HG02870 (cell line): ENCODE results near the gene GPSM1.
"Not testable (repeated sequence)": the region's sequence is repeated elsewhere in the genome, so short reads cannot be mapped to it uniquely, and the experiment has no call there.

ENCODE experiments used
- ATAC-seq: cut with Tn5 transposase; IDR thresholded peaks from one replicate; pipeline ENCODE4 v1.9.1; 2021; ENCODE audit warnings: mild to moderate bottlenecking, moderate library complexity; ENCODE audit not compliant: unreplicated experiment

GPSM1 gene

DNA sequence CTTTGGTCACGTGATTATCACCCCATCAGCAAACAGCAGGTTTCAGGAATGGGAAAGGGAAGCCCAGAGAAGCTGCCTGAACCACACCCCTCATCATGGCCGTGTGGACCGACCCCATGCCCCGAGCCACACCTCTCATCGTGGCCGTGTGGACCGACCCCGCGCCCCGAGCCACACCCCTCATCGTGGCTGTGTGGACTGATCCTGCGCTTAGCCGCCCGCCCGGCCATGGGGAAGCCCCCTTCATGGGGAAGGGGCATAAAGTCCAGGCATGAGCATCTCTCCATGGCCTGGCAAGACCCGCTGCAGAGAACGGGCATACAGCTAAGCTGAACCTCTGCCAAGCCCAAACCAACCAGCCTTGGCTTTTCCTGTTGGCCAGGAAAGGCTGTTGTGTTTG lies 66.2 kb downstream of the GPSM1 start:
- ATAC-seq, result no peak

DNA sequence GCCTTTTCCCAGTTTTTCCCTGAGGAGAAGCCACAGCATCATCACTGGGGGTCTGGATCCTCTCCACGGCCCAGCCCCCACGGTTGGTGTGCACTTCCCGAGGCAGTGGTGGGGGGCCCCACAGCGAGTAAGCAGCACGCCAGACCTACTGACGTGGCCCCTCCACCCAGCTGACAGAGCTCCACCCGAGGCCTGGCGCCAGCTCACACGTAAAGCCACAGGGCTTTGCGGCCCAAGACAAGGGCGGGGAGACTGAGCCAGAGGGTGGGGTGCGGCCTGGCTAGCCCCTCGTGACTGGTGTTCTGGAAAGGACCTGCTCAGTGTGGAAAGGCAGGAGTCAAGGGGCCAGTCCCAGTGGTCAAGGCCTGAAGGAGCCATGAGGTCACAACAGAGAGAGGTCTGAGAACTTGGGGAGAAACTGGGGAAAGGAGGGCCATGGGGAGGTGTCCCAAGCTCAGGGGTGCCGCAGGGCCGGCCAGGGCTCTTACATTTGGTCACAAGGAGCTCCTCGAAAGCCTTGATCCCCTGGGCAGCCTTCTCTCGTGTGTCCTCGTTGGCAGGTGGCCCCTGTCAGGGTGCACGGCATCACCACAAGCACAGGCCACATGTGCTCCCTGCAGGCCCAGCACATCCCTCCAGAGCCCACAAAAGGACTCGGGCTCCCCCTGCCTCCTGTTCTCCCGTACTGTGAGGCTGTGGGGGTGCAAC lies 67.1 kb downstream of the GPSM1 start:
- ATAC-seq, result no peak

DNA sequence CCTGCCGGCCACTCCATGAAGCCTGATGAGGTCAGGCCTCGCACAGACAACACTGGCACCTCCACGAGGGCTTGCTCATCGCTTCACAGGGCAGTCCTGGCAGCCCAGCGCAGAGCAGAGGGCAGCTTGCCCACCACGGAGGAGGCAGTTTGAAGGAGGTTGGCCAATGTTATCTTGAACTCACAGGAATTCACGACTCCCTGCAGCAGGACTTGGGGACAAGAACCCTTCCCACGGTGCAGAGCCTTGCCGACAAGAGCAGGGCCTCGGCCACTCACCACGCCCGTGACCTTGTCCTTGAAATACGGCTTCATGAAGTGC lies 67.6 kb downstream of the GPSM1 start:
- ATAC-seq, result no peak

GRCh38 chr9:136395345-136396218 lies 68.2 kb downstream of the GPSM1 start:
- no peak for ATAC-seq

GRCh38 chr9:136396219-136396515 lies 68.8 kb downstream of the GPSM1 start:
- no peak for ATAC-seq

- no peak for ATAC-seq
Observed at GRCh38 chr9:136397643-136398042, 70.3 kb downstream of the GPSM1 start.

DNA sequence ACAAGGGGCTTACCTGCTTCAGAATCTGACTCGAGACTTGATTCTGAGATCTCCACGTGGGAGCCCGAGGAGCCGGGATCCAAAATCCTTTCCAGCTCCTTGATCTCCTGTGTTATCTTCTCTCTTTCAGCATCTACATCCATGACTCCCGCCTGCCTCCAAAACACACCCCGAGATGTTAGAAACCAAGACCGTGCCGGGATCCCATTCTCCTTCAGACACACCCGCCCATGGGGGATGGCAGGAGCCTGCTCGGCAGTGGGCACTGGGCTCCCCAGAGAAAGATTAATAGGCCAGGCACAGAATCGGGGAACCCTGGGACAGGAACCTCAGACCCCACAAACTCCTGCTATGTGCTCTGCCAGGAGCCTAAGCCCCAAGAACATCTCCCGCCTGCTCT lies 70.9 kb downstream of the GPSM1 start:
- ATAC-seq, result no peak

DNA sequence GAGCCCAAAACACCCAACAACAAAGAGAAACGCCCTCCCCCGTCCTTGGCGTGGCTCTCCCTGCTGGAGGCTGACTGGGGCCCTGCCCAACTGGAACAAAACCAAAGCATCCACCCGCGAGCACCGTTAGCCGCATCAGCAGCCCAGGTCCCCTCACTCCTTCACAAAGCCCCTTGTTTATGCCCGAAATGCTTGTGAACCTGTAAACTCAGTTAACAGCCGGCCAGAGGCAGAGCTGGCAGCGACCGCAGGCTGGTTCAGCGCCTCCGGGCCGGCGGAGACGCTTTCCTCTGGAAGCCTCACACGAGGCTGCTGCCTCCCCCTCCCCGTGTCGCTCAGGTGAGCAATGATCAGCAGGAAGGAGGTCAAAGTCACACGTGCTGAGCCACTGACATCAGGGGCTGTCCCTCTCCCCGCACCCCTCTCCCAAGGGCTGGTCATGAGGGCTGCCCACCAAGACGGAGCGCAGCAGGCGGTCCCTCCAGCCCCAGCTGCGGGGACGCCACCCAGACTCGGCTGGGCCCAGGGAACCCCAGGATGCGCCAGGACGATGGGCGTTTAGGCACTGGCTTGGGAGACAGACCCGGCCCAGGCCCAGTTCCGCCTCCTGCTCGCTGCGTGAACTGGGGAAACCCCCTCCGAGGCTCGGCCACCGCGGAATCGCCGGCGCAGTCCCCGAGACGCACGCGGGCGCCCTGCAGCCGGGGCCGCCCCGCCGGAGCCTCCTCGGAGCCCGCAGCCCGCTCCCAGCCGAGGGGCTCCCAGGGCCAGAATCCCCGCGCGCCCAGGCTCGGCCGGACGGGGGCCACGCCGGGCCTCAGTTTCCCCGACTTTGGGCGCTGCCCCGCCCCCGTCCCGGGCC lies 72.1 kb downstream of the GPSM1 start:
- no peak for ATAC-seq

- ATAC-seq, result peak; percentile 52
Observed at GRCh38 chr9:136400038-136400834, 72.9 kb downstream of the GPSM1 start, which contains the start of gene SNAPC4. TSS of gene SNAPC4 (minus strand) at chr9:136400170. CDS start at chr9:136398428, 1,742 bp downstream.

GRCh38 chr9:136401173-136401922 lies 74.0 kb downstream of the GPSM1 start:
- ATAC-seq, result no peak

DNA sequence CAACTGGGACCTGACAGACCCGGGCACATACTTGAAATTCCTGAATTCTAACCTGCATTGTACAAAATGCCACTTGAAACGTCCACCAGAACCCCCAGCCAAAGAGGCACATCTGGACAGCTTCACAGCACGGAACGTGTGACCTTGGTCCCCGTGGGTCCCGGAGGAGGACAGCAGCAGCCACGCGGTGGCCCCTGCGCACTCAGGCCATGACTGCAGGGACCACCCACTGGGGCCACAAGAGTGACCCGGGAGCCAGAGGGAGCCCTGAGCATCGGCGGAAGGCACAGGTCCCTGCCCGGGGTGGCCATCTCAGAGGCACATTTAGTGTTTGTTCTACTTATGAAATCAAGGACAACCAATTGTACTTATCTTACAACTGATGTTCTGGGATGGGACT lies 74.7 kb downstream of the GPSM1 start:
- ATAC-seq, result no peak

DNA sequence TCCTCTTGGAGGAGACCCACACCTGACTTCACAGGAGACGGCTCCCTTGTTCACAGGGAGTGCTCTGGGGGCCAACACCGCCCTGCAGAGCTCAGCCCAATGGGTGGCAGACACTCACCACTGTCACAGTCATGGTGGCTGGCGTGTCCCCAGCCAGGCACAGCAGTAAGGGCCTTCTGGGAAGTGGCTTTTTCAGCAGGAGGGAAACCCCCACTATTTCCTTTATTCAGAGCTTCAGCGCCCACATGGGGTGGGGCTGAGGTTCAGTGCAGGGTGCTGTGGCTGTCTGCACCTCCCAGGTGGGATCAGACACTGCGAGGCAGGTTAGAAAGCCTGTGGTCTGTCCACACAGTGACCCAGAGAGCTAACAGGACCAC lies 76.2 kb downstream of the GPSM1 start:
- no peak for ATAC-seq

DNA sequence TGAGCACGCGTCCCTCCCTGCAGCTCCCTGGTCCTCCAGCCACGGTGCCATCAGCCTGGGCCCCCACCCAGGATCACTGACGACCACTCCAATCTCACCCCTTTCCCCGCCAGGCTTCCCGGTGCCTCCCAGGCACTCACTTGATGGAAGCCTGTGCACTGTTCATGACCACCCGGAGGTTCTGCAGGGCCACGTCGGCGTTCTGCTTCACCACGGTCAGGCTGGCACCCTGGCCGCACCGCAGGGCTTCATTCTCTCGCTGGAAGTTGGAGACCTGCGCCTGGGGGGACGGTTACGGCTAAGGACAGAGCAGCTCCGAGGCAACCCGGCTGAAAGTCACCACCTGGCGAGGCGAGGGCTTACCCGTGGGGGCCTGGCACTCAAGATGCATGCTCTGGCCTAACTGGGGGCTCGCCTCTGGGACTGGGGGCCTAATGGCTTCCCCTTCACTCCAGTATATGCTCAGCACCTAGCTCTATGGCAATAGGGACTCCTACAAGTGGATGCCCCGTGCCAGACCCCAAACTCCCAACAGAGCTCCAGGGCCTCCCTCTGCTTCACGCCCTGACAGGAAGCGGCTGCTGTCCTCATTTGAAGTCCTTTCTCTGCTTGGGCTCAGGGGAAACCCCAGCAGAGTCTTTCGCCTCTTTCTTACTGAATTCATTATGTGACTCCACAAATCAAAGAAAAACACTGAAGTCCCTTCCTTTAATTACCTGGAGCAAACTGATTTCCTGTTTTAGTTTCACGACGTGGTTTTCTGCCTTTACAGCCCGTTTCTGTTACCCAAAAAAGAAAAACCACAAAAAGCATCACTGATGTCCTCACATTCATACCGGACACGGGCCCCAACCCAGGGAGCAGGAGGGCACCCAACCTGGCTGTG lies 76.8 kb downstream of the GPSM1 start:
- ATAC-seq, result no peak

DNA sequence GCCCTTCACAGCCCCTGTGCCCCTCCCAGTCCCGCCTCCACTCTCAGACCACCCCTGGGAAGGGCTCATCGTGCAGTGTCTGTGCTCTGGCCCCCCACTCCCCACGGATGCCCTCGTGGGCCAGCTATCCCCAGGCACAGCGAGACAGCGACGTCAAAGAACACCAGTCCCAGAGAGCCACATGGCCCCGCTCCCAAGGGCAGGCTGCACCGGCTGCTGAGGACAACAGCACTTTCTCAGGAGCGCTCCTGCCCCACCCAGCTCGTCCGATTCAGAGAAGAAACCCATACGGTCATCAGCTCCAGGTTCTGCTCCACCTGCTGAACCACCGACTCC lies 77.4 kb downstream of the GPSM1 start:
- no peak for ATAC-seq

GRCh38 chr9:136405481-136405880 lies 78.1 kb downstream of the GPSM1 start:
- no peak for ATAC-seq

DNA sequence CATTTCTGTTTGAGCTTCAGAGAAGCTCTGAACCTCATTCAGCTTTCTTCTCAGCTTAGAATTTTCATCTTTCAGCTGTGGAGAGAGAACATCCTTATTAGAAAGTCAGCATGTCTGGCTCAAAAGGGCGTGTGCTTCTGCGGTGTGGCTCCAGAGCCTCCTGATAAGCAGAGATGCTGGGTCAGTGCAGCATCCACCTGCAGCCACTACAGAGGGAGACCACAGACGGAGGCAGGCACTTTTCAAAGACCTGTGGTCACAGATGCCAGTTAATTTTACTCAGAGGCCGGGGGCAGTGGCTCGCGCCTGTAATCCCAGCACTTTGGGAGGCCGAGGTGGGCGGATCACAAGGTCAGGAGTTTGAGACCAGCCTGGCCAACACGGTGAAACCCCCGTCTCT lies 78.6 kb downstream of the GPSM1 start:
- not testable (repeated sequence) for ATAC-seq

GRCh38 chr9:136407061-136407460 lies 79.7 kb downstream of the GPSM1 start:
- ATAC-seq, result not testable (repeated sequence)

DNA sequence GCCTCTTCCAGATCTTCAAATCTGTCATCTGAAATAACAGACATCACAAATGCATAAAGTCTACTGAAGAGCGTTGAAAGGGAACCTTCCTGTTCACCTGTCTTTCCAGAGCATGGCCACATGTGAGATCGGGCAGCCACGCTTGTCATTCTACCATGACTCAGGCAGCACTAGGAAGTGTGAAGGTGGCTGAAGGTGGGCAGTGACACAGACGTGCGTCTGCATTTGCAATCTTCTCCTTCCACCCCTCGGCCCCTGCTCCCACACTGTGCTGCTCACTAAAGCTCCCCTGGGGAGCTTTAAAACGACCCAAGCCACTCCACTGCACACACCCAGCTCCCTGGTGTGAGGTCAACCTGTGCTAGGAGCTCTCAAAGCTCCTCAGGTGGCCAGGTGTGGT lies 80.6 kb downstream of the GPSM1 start:
- ATAC-seq, result no peak
